ENCODE results near the gene ALAD.

ALAD gene

DNA sequence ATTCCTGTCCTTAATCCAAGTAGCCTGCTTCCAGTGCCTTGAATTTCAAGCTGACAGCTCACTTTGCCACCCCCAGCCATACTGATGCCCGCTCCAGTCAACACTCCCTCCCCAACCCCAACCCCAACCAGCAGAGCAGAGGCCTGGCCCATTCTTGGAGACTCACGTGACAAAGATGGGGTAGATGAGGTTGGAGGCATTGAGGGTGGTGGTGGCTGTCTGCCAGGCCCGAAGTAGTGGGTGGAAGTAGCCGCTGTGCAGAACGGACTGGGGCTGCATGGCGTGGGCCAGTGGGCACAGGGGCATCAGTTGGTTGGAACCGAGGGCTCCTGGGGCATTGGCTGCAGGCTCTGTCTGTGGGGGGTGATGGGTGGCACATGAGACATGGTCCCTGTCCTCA is 7.8 kb downstream of the ALAD start:
- no peaks in the 10 kb centered on the region for H3K9me3 ChIP-seq (ENCODE audit: control insufficient read depth, low read length)
- no peak overlapping the region for H3K27ac ChIP-seq
- H3K4me2 ChIP-seq (ENCODE audit: low read length): no peak overlapping the region
- H3K4me3 ChIP-seq (ENCODE audit: low read depth, low read length): no peak overlapping the region
- no peaks in the 10 kb centered on the region for H3K79me2 ChIP-seq
- TF ChIP-seq, protein P1, sequence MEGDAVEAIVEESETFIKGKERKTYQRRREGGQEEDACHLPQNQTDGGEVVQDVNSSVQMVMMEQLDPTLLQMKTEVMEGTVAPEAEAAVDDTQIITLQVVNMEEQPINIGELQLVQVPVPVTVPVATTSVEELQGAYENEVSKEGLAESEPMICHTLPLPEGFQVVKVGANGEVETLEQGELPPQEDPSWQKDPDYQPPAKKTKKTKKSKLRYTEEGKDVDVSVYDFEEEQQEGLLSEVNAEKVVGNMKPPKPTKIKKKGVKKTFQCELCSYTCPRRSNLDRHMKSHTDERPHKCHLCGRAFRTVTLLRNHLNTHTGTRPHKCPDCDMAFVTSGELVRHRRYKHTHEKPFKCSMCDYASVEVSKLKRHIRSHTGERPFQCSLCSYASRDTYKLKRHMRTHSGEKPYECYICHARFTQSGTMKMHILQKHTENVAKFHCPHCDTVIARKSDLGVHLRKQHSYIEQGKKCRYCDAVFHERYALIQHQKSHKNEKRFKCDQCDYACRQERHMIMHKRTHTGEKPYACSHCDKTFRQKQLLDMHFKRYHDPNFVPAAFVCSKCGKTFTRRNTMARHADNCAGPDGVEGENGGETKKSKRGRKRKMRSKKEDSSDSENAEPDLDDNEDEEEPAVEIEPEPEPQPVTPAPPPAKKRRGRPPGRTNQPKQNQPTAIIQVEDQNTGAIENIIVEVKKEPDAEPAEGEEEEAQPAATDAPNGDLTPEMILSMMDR (IDR thresholded peaks at IDR 0.05): no peak
- H3K36me3 ChIP-seq (ENCODE audit: control insufficient read depth, insufficient read depth, low read length): no peaks in the 10 kb centered on the region
- H3K9ac ChIP-seq: no peak overlapping the region
- H2AFZ ChIP-seq: no peak overlapping the region
- H3K27me3 ChIP-seq (ENCODE audit: control insufficient read depth, insufficient read depth, low read length): no peaks in the 10 kb centered on the region
- H3K4me1 ChIP-seq: no peaks in the 10 kb centered on the region

DNA sequence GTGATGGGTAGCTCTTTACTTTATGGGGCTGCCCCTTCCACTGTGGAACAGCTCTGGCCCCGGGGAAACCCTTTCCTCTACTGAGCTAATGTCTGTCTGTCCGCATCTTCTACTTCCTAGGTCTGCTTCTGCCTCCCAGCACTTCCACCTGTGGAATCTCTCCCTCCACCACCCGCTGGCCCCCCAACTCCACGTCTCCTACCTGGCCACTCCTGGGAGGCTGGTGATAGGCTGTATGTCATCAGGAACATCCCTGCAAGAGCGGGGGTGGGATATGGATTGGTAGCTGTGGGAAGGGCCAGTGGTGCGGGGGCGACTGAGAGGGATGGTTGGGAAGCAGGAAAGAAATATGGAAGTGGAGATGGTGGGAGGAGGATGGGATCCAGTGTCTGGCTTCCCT is 9.2 kb downstream of the ALAD start:
- Histone ChIP-seq H3K9me3 (ENCODE audit: control insufficient read depth, low read length) (no peaks in the 10 kb centered on the region), H3K4me2 (ENCODE audit: low read length) (no peak overlapping the region), H2AFZ (no peak overlapping the region), H3K4me3 (ENCODE audit: low read depth, low read length) (no peak overlapping the region), H3K27me3 (ENCODE audit: control insufficient read depth, insufficient read depth, low read length) (no peaks in the 10 kb centered on the region), H3K36me3 (ENCODE audit: control insufficient read depth, insufficient read depth, low read length) (no peaks in the 10 kb centered on the region), H3K4me1 (no peaks in the 10 kb centered on the region), H3K27ac (no peak overlapping the region), H3K9ac (no peak overlapping the region), H3K79me2 (no peaks in the 10 kb centered on the region)
- TF ChIP-seq, protein P1 (IDR thresholded peaks at IDR 0.05): no peak

DNA sequence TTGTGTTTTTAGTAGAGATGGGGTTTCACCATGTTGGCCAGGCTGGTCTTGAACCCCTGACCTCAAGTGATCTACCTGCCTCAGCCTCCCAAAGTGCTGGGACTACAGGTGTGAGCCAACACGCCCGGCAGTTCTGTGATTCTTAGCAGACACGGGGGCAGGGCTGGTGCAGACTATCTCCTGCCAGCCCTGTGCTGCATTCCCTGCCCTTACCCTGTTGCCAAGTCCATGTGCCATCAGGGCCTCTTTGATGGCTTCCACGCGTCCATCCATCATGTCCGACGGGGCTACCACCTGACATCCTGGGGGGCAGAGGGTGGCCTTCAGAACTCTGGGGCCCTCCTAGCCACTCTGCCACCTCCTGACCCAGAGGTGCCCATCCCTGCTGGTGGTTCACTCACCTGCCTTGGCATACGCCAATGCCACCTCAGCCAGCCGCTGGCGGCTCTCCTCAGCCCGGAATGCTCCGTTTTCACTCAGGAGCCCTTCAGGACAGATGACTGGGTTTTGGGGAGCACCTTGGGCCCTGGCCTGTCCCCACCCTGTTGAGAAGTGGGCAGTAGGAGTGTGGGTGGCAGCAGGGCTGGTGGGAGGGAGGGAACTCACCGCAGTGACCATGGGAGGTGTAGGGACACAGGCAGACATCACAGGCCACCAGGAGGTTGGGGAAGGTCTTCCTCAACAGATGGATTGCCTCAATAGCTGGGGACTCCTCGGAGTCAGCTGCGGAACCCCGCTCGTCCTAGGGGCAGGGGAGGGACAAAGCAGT is 10.7 kb downstream of the ALAD start:
- no peak overlapping the region for H2AFZ ChIP-seq
- H3K27ac ChIP-seq: no peak overlapping the region
- H3K36me3 ChIP-seq (ENCODE audit: control insufficient read depth, insufficient read depth, low read length): no peaks in the 10 kb centered on the region

DNA sequence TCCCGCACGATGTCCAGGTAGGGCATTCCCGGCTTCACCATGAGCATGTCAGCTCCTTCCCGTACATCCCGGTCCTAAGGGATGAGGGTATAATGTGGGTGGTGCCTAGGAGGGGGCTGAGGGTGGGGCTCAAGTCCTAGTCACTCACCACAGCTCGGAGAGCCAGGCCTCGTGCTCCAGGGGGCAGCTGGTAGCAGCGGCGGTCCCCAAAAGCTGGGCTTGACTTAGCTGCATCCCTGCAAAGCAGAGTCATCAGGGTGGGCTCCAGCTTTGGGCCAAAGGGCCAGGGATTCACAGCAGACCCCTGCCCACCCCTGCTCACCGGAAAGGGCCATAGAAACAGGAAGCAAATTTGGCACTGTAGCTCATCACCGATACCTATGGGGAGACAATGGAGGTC is 11.6 kb downstream of the ALAD start:
- H3K4me3 ChIP-seq (ENCODE audit: low read depth, low read length): no peak overlapping the region
- no peak overlapping the region for H3K4me2 ChIP-seq (ENCODE audit: low read length)
- H3K36me3 ChIP-seq (ENCODE audit: control insufficient read depth, insufficient read depth, low read length): no peaks in the 10 kb centered on the region
- no peak overlapping the region for H2AFZ ChIP-seq
- H3K27me3 ChIP-seq (ENCODE audit: control insufficient read depth, insufficient read depth, low read length): no peaks in the 10 kb centered on the region
- TF ChIP-seq, protein P1 (IDR thresholded peaks at IDR 0.05): no peak
- no peaks in the 10 kb centered on the region for H3K9me3 ChIP-seq (ENCODE audit: control insufficient read depth, low read length)
- no peaks in the 10 kb centered on the region for H3K79me2 ChIP-seq
- no peak overlapping the region for H3K27ac ChIP-seq
- no peak overlapping the region for H3K9ac ChIP-seq
- H3K4me1 ChIP-seq: no peaks in the 10 kb centered on the region

More for the DNA sequence above, 10.7 kb downstream of the ALAD start:
- Histone ChIP-seq H3K79me2 (no peaks in the 10 kb centered on the region), H3K9me3 (ENCODE audit: control insufficient read depth, low read length) (no peaks in the 10 kb centered on the region), H3K9ac (no peak overlapping the region), H3K27me3 (ENCODE audit: control insufficient read depth, insufficient read depth, low read length) (no peaks in the 10 kb centered on the region), H3K4me2 (ENCODE audit: low read length) (no peak overlapping the region), H3K4me3 (ENCODE audit: low read depth, low read length) (no peak overlapping the region), H3K4me1 (no peaks in the 10 kb centered on the region)
- TF ChIP-seq, protein P1 (IDR thresholded peaks at IDR 0.05): no peak

DNA sequence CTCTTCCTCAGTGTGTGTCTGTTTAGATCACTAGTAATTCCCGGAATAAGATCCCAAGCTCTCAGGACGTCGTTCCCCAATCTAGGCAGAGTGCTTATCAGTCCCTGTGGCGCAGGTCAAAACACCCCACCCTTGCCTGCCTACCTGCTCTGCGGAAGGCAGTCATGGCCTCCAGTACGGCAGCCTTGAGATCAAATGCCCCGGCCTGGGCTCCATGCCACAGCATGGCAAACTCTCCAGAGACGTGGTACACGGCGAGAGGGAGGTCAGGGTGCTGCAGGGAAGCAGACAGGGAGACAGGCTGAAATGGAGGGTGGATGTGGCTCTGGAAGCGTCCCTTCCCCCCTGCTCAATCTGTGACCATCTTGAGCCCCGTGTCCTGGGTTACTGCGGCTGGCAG is 12.3 kb downstream of the ALAD start:
- no peaks in the 10 kb centered on the region for H3K27me3 ChIP-seq (ENCODE audit: control insufficient read depth, insufficient read depth, low read length)
- no peak overlapping the region for H2AFZ ChIP-seq
- H3K9ac ChIP-seq: no peak overlapping the region
- H3K4me1 ChIP-seq: no peaks in the 10 kb centered on the region
- TF ChIP-seq, protein P1 (IDR thresholded peaks at IDR 0.05): no peak
- no peaks in the 10 kb centered on the region for H3K79me2 ChIP-seq
- no peaks in the 10 kb centered on the region for H3K36me3 ChIP-seq (ENCODE audit: control insufficient read depth, insufficient read depth, low read length)
- no peak overlapping the region for H3K27ac ChIP-seq
- no peak overlapping the region for H3K4me3 ChIP-seq (ENCODE audit: low read depth, low read length)
- H3K4me2 ChIP-seq (ENCODE audit: low read length): no peak overlapping the region
- H3K9me3 ChIP-seq (ENCODE audit: control insufficient read depth, low read length): no peaks in the 10 kb centered on the region

Data from parathyroid adenoma (tissue), 2 donors.